ENCODE results near the gene COMMD4. TPM values are rescaled to one million over a fixed set of nuclear protein-coding genes. Genes with fewer than 3 reads are reported as not detected.

Gene COMMD4
- total and polyA plus RNA-seq, 2 of the 8 experiments (the other 6 are each of a cell fraction or from before 2014, with no cell fraction given) = 131 to 236 TPM

DNA sequence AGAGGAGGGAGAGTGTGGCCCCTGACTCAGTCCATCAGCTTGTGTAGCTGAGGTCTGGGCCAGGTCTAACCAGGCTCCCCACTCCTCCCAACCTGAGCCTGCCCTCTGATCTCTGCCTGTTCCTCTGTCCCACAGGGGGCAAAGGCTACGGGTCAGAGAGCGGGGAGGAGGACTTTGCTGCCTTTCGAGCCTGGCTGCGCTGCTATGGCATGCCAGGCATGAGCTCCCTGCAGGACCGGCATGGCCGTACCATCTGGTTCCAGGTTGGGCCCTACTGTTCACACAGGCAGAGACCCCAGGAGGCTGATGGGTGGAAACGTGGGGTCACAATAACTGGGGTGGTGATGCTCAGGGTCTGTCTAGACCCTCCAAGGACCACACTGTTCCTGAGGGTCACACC, 17.7 kb downstream of the COMMD4 start (continued):
- TF ChIP-seq, protein P1, sequence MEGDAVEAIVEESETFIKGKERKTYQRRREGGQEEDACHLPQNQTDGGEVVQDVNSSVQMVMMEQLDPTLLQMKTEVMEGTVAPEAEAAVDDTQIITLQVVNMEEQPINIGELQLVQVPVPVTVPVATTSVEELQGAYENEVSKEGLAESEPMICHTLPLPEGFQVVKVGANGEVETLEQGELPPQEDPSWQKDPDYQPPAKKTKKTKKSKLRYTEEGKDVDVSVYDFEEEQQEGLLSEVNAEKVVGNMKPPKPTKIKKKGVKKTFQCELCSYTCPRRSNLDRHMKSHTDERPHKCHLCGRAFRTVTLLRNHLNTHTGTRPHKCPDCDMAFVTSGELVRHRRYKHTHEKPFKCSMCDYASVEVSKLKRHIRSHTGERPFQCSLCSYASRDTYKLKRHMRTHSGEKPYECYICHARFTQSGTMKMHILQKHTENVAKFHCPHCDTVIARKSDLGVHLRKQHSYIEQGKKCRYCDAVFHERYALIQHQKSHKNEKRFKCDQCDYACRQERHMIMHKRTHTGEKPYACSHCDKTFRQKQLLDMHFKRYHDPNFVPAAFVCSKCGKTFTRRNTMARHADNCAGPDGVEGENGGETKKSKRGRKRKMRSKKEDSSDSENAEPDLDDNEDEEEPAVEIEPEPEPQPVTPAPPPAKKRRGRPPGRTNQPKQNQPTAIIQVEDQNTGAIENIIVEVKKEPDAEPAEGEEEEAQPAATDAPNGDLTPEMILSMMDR (IDR thresholded peaks at IDR 0.05; ENCODE audit: control extremely low read depth in 1 of 3, insufficient read depth in 1 of 3, low read depth in 1 of 3, low read length in 3 of 3) = no peak
- no peak for TF ChIP-seq GABPA (IDR thresholded peaks at IDR 0.05; ENCODE audit: borderline replicate concordance, insufficient read depth, low read length)
- TF ChIP-seq TAF7 (optimal IDR thresholded peaks at IDR 0.05; ENCODE audit: borderline replicate concordance, low read depth, low read length) = no peak
